Measurements from ENCODE around the gene CD226.

Gene CD226

DNA sequence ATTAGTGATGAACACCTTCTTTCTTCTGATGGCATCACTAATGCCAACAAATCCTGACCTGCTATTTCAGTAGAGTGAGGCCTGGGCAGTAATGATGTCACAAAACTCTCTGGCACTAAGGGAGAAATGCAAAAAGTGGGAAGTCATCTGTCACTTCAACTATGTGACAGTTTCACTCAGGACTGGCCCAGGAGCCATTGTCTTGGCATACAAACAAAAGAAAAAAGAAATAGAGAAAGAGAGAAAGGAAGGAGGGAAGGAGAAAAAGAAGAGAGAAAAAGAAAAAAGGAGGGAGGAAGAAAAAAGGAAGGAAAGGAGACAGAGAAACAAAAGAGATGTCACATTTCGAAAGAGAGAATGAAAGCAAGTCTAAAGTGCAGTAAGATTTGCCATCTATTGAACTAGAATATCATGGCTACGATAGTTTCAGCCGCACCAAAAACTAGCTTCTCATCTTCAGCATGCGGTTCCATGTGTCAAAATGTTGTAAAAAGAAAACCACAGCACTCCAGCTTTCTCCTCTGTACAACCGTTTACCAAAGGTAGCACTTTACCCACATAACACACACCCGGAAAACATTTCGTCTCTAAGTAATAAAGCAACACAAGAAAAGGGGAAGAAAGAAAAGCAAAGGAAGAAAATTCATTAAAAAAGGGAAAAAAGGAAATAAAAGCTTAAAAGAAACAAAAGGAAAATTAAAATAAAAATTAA lies 50.1 kb downstream of the CD226 start:
- H3K9me3 ChIP-seq (ENCODE audit: control insufficient read depth, low read length) = no peaks in the 10 kb centered on the region
- no peak overlapping the region for H3K4ac ChIP-seq (ENCODE audit: low read depth in 1 of 2, low read length in 2 of 2)
- H2BK120ac ChIP-seq (ENCODE audit: low read depth, low read length) = no peak overlapping the region
- H3K4me1 ChIP-seq (ENCODE audit: control insufficient read depth, insufficient read depth, low read depth, low read length) = no peaks in the 10 kb centered on the region
- H2BK12ac ChIP-seq (ENCODE audit: low read length in 2 of 2) = no peak overlapping the region
- H3K9ac ChIP-seq (ENCODE audit: low read length) = no peak overlapping the region
- no peaks in the 10 kb centered on the region for H3K27me3 ChIP-seq (ENCODE audit: control insufficient read depth in 1 of 2, insufficient read depth in 1 of 2, low read length in 2 of 2)
- no peak overlapping the region for H4K91ac ChIP-seq (ENCODE audit: low read length)
- no peak overlapping the region for H2BK15ac ChIP-seq (ENCODE audit: low read depth, poor library complexity, severe bottlenecking)
- H4K8ac ChIP-seq (ENCODE audit: low read length) = no peak overlapping the region
- H2AK5ac ChIP-seq (ENCODE audit: low read length, severe bottlenecking) = no peak overlapping the region
- 100% methylated on average over 4 of the region's 7 CpGs for WGBS
- no peak overlapping the region for H3K27ac ChIP-seq (ENCODE audit: low read length, poor library complexity, severe bottlenecking)
- H3K79me1 ChIP-seq (replicated peaks; ENCODE audit: low read length, poor library complexity, severe bottlenecking) = no peaks in the 10 kb centered on the region
- DNase-seq = no peak
- no peak overlapping the region for H3K23ac ChIP-seq (ENCODE audit: low read length in 2 of 2)
- no peak overlapping the region for H3K4me3 ChIP-seq (ENCODE audit: insufficient read depth in 1 of 2, low read depth in 1 of 2, low read length in 2 of 2)
- H3K36me3 ChIP-seq (ENCODE audit: control insufficient read depth in 1 of 2, insufficient read depth in 2 of 2, low read depth in 1 of 2, low read length in 2 of 2) = no peaks in the 10 kb centered on the region
- H3K18ac ChIP-seq (ENCODE audit: low read depth in 1 of 2, low read length in 2 of 2) = no peak overlapping the region
- no peak overlapping the region for H3K4me2 ChIP-seq (ENCODE audit: low read length, poor library complexity, severe bottlenecking)
- no peak overlapping the region for H3K14ac ChIP-seq (ENCODE audit: low read length in 2 of 2)
- H2BK5ac ChIP-seq (ENCODE audit: low read depth, low read length, poor library complexity, severe bottlenecking) = no peak overlapping the region
- H2AFZ ChIP-seq (ENCODE audit: low read depth, low read length) = no peak overlapping the region

DNA sequence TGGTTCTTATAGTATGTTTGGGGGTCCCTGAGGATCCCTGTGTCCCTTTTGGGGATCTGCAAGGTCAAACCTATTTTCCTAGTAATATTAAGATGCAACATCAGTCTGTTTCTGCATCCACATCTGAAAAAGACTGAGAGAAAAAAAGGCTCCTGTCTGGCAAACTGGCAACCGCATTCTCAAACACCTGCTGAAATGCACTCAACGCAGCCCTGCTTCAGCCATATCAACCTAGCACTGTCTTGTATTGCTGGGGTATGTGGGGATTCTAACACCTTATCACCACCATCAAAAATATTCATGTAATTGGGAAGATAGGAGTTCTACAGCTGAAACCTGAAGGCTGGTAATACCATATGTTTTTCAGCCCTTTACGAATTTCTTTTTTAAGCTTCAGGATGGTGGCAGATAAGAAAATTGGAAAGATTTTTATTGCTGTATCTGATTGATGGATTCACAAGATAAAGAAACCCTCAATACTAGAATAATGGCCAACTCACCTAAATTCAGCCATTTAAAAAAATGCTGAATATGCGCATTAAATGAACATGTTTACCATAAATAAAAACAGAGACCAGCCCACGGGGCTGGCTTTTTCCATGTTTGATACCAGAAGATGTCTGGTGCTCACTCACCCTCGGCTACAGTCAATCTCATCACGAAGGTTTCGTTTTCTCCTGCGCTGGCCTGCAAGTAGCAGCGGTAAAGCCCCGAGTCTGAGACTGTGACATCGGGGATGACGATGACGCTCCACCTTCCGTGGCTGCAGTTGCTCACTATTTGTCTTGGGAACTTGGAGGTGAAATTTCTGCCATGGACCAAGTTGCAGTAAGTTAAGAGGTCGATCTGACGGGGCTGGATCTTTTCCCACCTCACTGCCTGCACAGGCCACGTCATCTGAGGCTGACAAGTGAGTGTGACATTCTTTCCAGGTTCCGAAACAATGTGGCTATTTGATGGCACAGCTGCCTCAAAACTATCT lies 52.3 kb downstream of the CD226 start:
- Histone ChIP-seq H3K23ac (ENCODE audit: low read length in 2 of 2) (no peak overlapping the region), H2BK15ac (ENCODE audit: low read depth, poor library complexity, severe bottlenecking) (no peak overlapping the region), H4K91ac (ENCODE audit: low read length) (no peak overlapping the region), H3K27ac (ENCODE audit: low read length, poor library complexity, severe bottlenecking) (no peak overlapping the region), H3K36me3 (ENCODE audit: control insufficient read depth in 1 of 2, insufficient read depth in 2 of 2, low read depth in 1 of 2, low read length in 2 of 2) (no peaks in the 10 kb centered on the region), H3K14ac (ENCODE audit: low read length in 2 of 2) (no peak overlapping the region), H3K9ac (ENCODE audit: low read length) (no peak overlapping the region), H2AFZ (ENCODE audit: low read depth, low read length) (no peak overlapping the region), H3K4me3 (ENCODE audit: insufficient read depth in 1 of 2, low read depth in 1 of 2, low read length in 2 of 2) (no peak overlapping the region), H4K8ac (ENCODE audit: low read length) (no peak overlapping the region), H2BK5ac (ENCODE audit: low read depth, low read length, poor library complexity, severe bottlenecking) (no peak overlapping the region), H3K27me3 (ENCODE audit: control insufficient read depth in 1 of 2, insufficient read depth in 1 of 2, low read length in 2 of 2) (no peaks in the 10 kb centered on the region), H3K4me1 (ENCODE audit: control insufficient read depth, insufficient read depth, low read depth, low read length) (no peaks in the 10 kb centered on the region), H3K4me2 (ENCODE audit: low read length, poor library complexity, severe bottlenecking) (no peak overlapping the region), H2BK12ac (ENCODE audit: low read length in 2 of 2) (no peak overlapping the region), H3K79me1 (replicated peaks; ENCODE audit: low read length, poor library complexity, severe bottlenecking) (no peaks in the 10 kb centered on the region), H2BK120ac (ENCODE audit: low read depth, low read length) (no peak overlapping the region), H3K4ac (ENCODE audit: low read depth in 1 of 2, low read length in 2 of 2) (no peak overlapping the region), H3K9me3 (ENCODE audit: control insufficient read depth, low read length) (peaks cover 3% of the 10 kb centered on the region), H2AK5ac (ENCODE audit: low read length, severe bottlenecking) (no peak overlapping the region), H3K18ac (ENCODE audit: low read depth in 1 of 2, low read length in 2 of 2) (no peak overlapping the region)
- WGBS = 93% methylated on average over 16 of the region's 19 CpGs
- no peak for DNase-seq

DNA sequence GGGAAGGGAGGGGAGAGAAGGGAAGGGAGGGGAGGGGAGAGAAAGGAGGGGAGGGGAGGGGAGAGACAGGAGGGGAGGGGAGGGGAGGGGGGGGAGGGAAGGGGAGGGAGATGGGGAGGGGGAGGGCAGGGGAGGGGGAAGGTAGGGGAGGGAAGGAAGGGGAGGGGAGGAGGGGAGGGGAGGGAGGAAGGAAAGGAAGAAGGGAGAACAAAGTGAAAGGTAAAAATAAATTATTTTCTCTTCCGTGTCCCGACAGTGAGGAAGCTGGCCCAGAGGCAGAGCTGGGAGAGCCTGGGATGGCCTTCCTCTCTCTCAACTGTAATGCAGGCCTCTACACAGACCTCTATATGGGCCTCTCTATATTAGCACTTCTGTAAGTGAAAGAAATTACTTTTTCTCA lies 53.2 kb downstream of the CD226 start:
- Histone ChIP-seq H3K4ac (ENCODE audit: low read depth in 1 of 2, low read length in 2 of 2) (no peak overlapping the region), H2BK120ac (ENCODE audit: low read depth, low read length) (no peak overlapping the region), H2BK15ac (ENCODE audit: low read depth, poor library complexity, severe bottlenecking) (no peak overlapping the region), H3K4me2 (ENCODE audit: low read length, poor library complexity, severe bottlenecking) (no peak overlapping the region), H3K36me3 (ENCODE audit: control insufficient read depth in 1 of 2, insufficient read depth in 2 of 2, low read depth in 1 of 2, low read length in 2 of 2) (no peaks in the 10 kb centered on the region), H3K27me3 (ENCODE audit: control insufficient read depth in 1 of 2, insufficient read depth in 1 of 2, low read length in 2 of 2) (no peaks in the 10 kb centered on the region), H3K23ac (ENCODE audit: low read length in 2 of 2) (no peak overlapping the region), H2BK5ac (ENCODE audit: low read depth, low read length, poor library complexity, severe bottlenecking) (no peak overlapping the region), H2AK5ac (ENCODE audit: low read length, severe bottlenecking) (no peak overlapping the region), H3K79me1 (replicated peaks; ENCODE audit: low read length, poor library complexity, severe bottlenecking) (no peaks in the 10 kb centered on the region), H3K9me3 (ENCODE audit: control insufficient read depth, low read length) (peaks cover 3% of the 10 kb centered on the region), H3K18ac (ENCODE audit: low read depth in 1 of 2, low read length in 2 of 2) (no peak overlapping the region), H2BK12ac (ENCODE audit: low read length in 2 of 2) (no peak overlapping the region), H3K14ac (ENCODE audit: low read length in 2 of 2) (no peak overlapping the region), H3K9ac (ENCODE audit: low read length) (no peak overlapping the region), H4K8ac (ENCODE audit: low read length) (no peak overlapping the region), H4K91ac (ENCODE audit: low read length) (no peak overlapping the region), H2AFZ (ENCODE audit: low read depth, low read length) (no peak overlapping the region), H3K4me1 (ENCODE audit: control insufficient read depth, insufficient read depth, low read depth, low read length) (no peaks in the 10 kb centered on the region), H3K4me3 (ENCODE audit: insufficient read depth in 1 of 2, low read depth in 1 of 2, low read length in 2 of 2) (no peak overlapping the region), H3K27ac (ENCODE audit: low read length, poor library complexity, severe bottlenecking) (no peak overlapping the region)
- WGBS = 94% methylated on average over 2 of the region's 2 CpGs
- no peak for DNase-seq

DNA sequence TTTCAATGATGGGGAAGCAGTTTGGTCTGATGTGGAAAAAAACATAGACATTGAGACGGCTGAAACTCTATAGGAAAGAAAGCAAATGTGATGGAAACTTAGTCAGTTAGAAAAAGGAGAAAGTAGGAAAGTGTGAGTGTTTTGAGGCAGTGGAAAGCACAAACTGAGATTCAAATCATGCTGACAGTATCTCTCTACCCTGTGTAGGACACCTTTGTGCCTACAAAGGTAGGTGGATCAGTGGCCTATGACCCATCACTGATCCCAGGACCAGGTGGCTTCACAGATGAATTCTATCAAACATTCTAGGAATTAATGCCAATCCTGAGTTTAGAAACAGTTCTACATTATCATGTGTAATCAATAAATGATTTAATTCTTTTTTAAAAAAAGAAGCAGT lies 57.1 kb downstream of the CD226 start:
- 100% methylated on average over 1 of the region's 1 CpG for WGBS
- H3K23ac ChIP-seq (ENCODE audit: low read length in 2 of 2) = no peak overlapping the region
- no peak overlapping the region for H3K27ac ChIP-seq (ENCODE audit: low read length, poor library complexity, severe bottlenecking)
- no peak overlapping the region for H2BK120ac ChIP-seq (ENCODE audit: low read depth, low read length)
- no peak overlapping the region for H3K9ac ChIP-seq (ENCODE audit: low read length)
- no peak overlapping the region for H3K4me2 ChIP-seq (ENCODE audit: low read length, poor library complexity, severe bottlenecking)
- H3K9me3 ChIP-seq (ENCODE audit: control insufficient read depth, low read length) = peaks cover 3% of the 10 kb centered on the region
- no peak overlapping the region for H3K4ac ChIP-seq (ENCODE audit: low read depth in 1 of 2, low read length in 2 of 2)
- H4K8ac ChIP-seq (ENCODE audit: low read length) = no peak overlapping the region
- H2BK15ac ChIP-seq (ENCODE audit: low read depth, poor library complexity, severe bottlenecking) = no peak overlapping the region
- H3K4me1 ChIP-seq (ENCODE audit: control insufficient read depth, insufficient read depth, low read depth, low read length) = peaks cover 1% of the 10 kb centered on the region
- no peak overlapping the region for H2AK5ac ChIP-seq (ENCODE audit: low read length, severe bottlenecking)
- H3K27me3 ChIP-seq (ENCODE audit: control insufficient read depth in 1 of 2, insufficient read depth in 1 of 2, low read length in 2 of 2) = no peaks in the 10 kb centered on the region
- H3K18ac ChIP-seq (ENCODE audit: low read depth in 1 of 2, low read length in 2 of 2) = no peak overlapping the region
- no peak overlapping the region for H2BK12ac ChIP-seq (ENCODE audit: low read length in 2 of 2)
- no peak overlapping the region for H3K14ac ChIP-seq (ENCODE audit: low read length in 2 of 2)
- H2AFZ ChIP-seq (ENCODE audit: low read depth, low read length) = no peak overlapping the region
- no peaks in the 10 kb centered on the region for H3K79me1 ChIP-seq (replicated peaks; ENCODE audit: low read length, poor library complexity, severe bottlenecking)
- no peak overlapping the region for H2BK5ac ChIP-seq (ENCODE audit: low read depth, low read length, poor library complexity, severe bottlenecking)
- H4K91ac ChIP-seq (ENCODE audit: low read length) = no peak overlapping the region
- no peak for DNase-seq
- H3K4me3 ChIP-seq (ENCODE audit: insufficient read depth in 1 of 2, low read depth in 1 of 2, low read length in 2 of 2) = no peak overlapping the region
- H3K36me3 ChIP-seq (ENCODE audit: control insufficient read depth in 1 of 2, insufficient read depth in 2 of 2, low read depth in 1 of 2, low read length in 2 of 2) = no peaks in the 10 kb centered on the region
